Activated T-cell treated with anti-CD3 and anti-CD28 coated beads, Interleukin-2, amount 50 U/mL, for 24 hours (primary cell): ENCODE measurements around the gene TBC1D1.

Experiments
- DNase-seq: peaks from one replicate; pipeline ENCODE4 v3.0.0-alpha.2; 2020
- H3K27ac Mint-ChIP-seq: 2 replicates; pipeline ENCODE4 v1.8.0; 2020; ENCODE audit warnings: mild to moderate bottlenecking, mixed read lengths
- H3K27me3 Mint-ChIP-seq: 2 replicates; pipeline ENCODE4 v1.8.0; 2020; ENCODE audit warnings: mixed read lengths
- H3K36me3 Mint-ChIP-seq: 2 replicates; pipeline ENCODE4 v1.8.0; 2020; ENCODE audit warnings: low read depth, mixed read lengths
- H3K4me1 Mint-ChIP-seq: 2 replicates; pipeline ENCODE4 v1.8.0; 2020; ENCODE audit warnings: low read depth, mixed read lengths
- H3K4me3 Mint-ChIP-seq: 2 replicates; pipeline ENCODE4 v1.8.0; 2020; ENCODE audit warnings: mild to moderate bottlenecking, moderate library complexity, mixed read lengths
- H3K9me3 Mint-ChIP-seq: 2 replicates; pipeline ENCODE4 v1.8.0; 2020; ENCODE audit warnings: mixed read lengths

Gene TBC1D1

GRCh38 chr4:37890801-37891259, at the start of gene TBC1D1:
Gene TBC1D1 (plus strand): TSS chr4:37891084. CDS start chr4:37902096, 11,012 bp downstream.
- DNase-seq: peak; percentile 76

GRCh38 chr4:37844204-37844603, 46.7 kb upstream of the TBC1D1 start:
- H3K4me1 Mint-ChIP-seq: no peaks in the 10 kb centered on the region
- peaks cover 87% of the 10 kb centered on the region for H3K36me3 Mint-ChIP-seq
- DNase-seq: no peak
- no peaks in the 10 kb centered on the region for H3K9me3 Mint-ChIP-seq
- H3K27me3 Mint-ChIP-seq: no peaks in the 10 kb centered on the region
- no peak overlapping the region for H3K27ac Mint-ChIP-seq
- no peak overlapping the region for H3K4me3 Mint-ChIP-seq

More at GRCh38 chr4:37890801-37891259, at the start of gene TBC1D1:
- peak within 1 kb of the TSS; percentile 85 for H3K4me3 Mint-ChIP-seq
- H3K27ac Mint-ChIP-seq: peak within 1 kb of the TSS; percentile 95
- peaks cover 53% of the 10 kb centered on the region for H3K4me1 Mint-ChIP-seq
- H3K9me3 Mint-ChIP-seq: no peaks in the 10 kb centered on the region
- H3K36me3 Mint-ChIP-seq: peaks cover 9% of the 10 kb centered on the region
- peaks cover 11% of the 10 kb centered on the region for H3K27me3 Mint-ChIP-seq

GRCh38 chr4:37845201-37845600, 45.7 kb upstream of the TBC1D1 start:
- H3K27me3 Mint-ChIP-seq: no peaks in the 10 kb centered on the region
- peaks cover 84% of the 10 kb centered on the region for H3K36me3 Mint-ChIP-seq
- no peak for DNase-seq
- H3K4me3 Mint-ChIP-seq: no peak overlapping the region
- no peaks in the 10 kb centered on the region for H3K4me1 Mint-ChIP-seq
- H3K9me3 Mint-ChIP-seq: no peaks in the 10 kb centered on the region
- H3K27ac Mint-ChIP-seq: no peak overlapping the region

- H3K27me3 Mint-ChIP-seq: no peaks in the 10 kb centered on the region
- DNase-seq: no peak
- no peak overlapping the region for H3K4me3 Mint-ChIP-seq
- H3K36me3 Mint-ChIP-seq: peaks cover 85% of the 10 kb centered on the region
- H3K27ac Mint-ChIP-seq: no peak overlapping the region
- no peaks in the 10 kb centered on the region for H3K4me1 Mint-ChIP-seq
- H3K9me3 Mint-ChIP-seq: no peaks in the 10 kb centered on the region
These were observed 43.5 kb upstream of the TBC1D1 start for GRCh38 chr4:37847311-37847884.

- no peak overlapping the region for H3K27ac Mint-ChIP-seq
- H3K27me3 Mint-ChIP-seq: no peaks in the 10 kb centered on the region
- DNase-seq: no peak
- H3K4me1 Mint-ChIP-seq: no peaks in the 10 kb centered on the region
- no peak overlapping the region for H3K4me3 Mint-ChIP-seq
- no peaks in the 10 kb centered on the region for H3K9me3 Mint-ChIP-seq
- H3K36me3 Mint-ChIP-seq: peaks cover 80% of the 10 kb centered on the region
These were observed 38.5 kb upstream of the TBC1D1 start for GRCh38 chr4:37852376-37852775.

- H3K9me3 Mint-ChIP-seq: no peaks in the 10 kb centered on the region
- no peak overlapping the region for H3K4me3 Mint-ChIP-seq
- no peaks in the 10 kb centered on the region for H3K4me1 Mint-ChIP-seq
- no peak overlapping the region for H3K27ac Mint-ChIP-seq
- no peak for DNase-seq
- H3K36me3 Mint-ChIP-seq: peaks cover 82% of the 10 kb centered on the region
- no peaks in the 10 kb centered on the region for H3K27me3 Mint-ChIP-seq
These were observed 32.8 kb upstream of the TBC1D1 start for GRCh38 chr4:37858112-37858511.

GRCh38 chr4:37858872-37859271, 32.0 kb upstream of the TBC1D1 start:
- no peaks in the 10 kb centered on the region for H3K9me3 Mint-ChIP-seq
- DNase-seq: no peak
- H3K27ac Mint-ChIP-seq: no peak overlapping the region
- H3K36me3 Mint-ChIP-seq: peaks cover 82% of the 10 kb centered on the region
- no peaks in the 10 kb centered on the region for H3K27me3 Mint-ChIP-seq
- no peaks in the 10 kb centered on the region for H3K4me1 Mint-ChIP-seq
- no peak overlapping the region for H3K4me3 Mint-ChIP-seq

- H3K27me3 Mint-ChIP-seq: no peaks in the 10 kb centered on the region
- no peaks in the 10 kb centered on the region for H3K9me3 Mint-ChIP-seq
- H3K4me3 Mint-ChIP-seq: no peak overlapping the region
- H3K27ac Mint-ChIP-seq: no peak overlapping the region
- no peaks in the 10 kb centered on the region for H3K4me1 Mint-ChIP-seq
- DNase-seq: no peak
- H3K36me3 Mint-ChIP-seq: peaks cover 85% of the 10 kb centered on the region
These were observed 30.6 kb upstream of the TBC1D1 start for GRCh38 chr4:37860266-37860665.

GRCh38 chr4:37862961-37863360, 27.9 kb upstream of the TBC1D1 start:
- Mint-ChIP-seq H3K27me3 (no peaks in the 10 kb centered on the region), H3K9me3 (no peaks in the 10 kb centered on the region), H3K4me1 (no peaks in the 10 kb centered on the region), H3K36me3 (peaks cover 84% of the 10 kb centered on the region), H3K27ac (no peak overlapping the region), H3K4me3 (no peak overlapping the region)
- no peak for DNase-seq

- peaks cover 84% of the 10 kb centered on the region for H3K36me3 Mint-ChIP-seq
- H3K4me3 Mint-ChIP-seq: no peak overlapping the region
- no peaks in the 10 kb centered on the region for H3K4me1 Mint-ChIP-seq
- no peak overlapping the region for H3K27ac Mint-ChIP-seq
- no peaks in the 10 kb centered on the region for H3K9me3 Mint-ChIP-seq
- no peak for DNase-seq
- H3K27me3 Mint-ChIP-seq: no peaks in the 10 kb centered on the region
These were observed 26.1 kb upstream of the TBC1D1 start for GRCh38 chr4:37864786-37865185.

GRCh38 chr4:37865450-37865849, 25.4 kb upstream of the TBC1D1 start:
- no peak overlapping the region for H3K4me3 Mint-ChIP-seq
- H3K9me3 Mint-ChIP-seq: no peaks in the 10 kb centered on the region
- no peak for DNase-seq
- peaks cover 85% of the 10 kb centered on the region for H3K36me3 Mint-ChIP-seq
- H3K4me1 Mint-ChIP-seq: no peaks in the 10 kb centered on the region
- H3K27me3 Mint-ChIP-seq: no peaks in the 10 kb centered on the region
- H3K27ac Mint-ChIP-seq: no peak overlapping the region

GRCh38 chr4:37867102-37867501, 23.8 kb upstream of the TBC1D1 start:
- no peak overlapping the region for H3K27ac Mint-ChIP-seq
- no peaks in the 10 kb centered on the region for H3K27me3 Mint-ChIP-seq
- H3K4me1 Mint-ChIP-seq: peaks cover 7% of the 10 kb centered on the region
- H3K36me3 Mint-ChIP-seq: peaks cover 81% of the 10 kb centered on the region
- no peak for DNase-seq
- H3K9me3 Mint-ChIP-seq: no peaks in the 10 kb centered on the region
- no peak overlapping the region for H3K4me3 Mint-ChIP-seq

- Mint-ChIP-seq H3K27me3 (no peaks in the 10 kb centered on the region), H3K4me1 (peaks cover 17% of the 10 kb centered on the region), H3K36me3 (peaks cover 73% of the 10 kb centered on the region), H3K4me3 (no peak overlapping the region), H3K9me3 (no peaks in the 10 kb centered on the region), H3K27ac (no peak overlapping the region)
- no peak for DNase-seq
These were observed 22.6 kb upstream of the TBC1D1 start for GRCh38 chr4:37868238-37868637.

GRCh38 chr4:37872310-37872988, 18.4 kb upstream of the TBC1D1 start:
- Mint-ChIP-seq H3K27me3 (no peaks in the 10 kb centered on the region), H3K27ac (no peak overlapping the region), H3K4me1 (peaks cover 23% of the 10 kb centered on the region)

GRCh38 chr4:37873386-37873785, 17.5 kb upstream of the TBC1D1 start:
- Mint-ChIP-seq H3K27ac (no peak overlapping the region), H3K9me3 (no peaks in the 10 kb centered on the region), H3K27me3 (no peaks in the 10 kb centered on the region), H3K36me3 (peaks cover 34% of the 10 kb centered on the region), H3K4me1 (peaks cover 23% of the 10 kb centered on the region), H3K4me3 (no peak overlapping the region)
- DNase-seq: no peak

More at GRCh38 chr4:37872310-37872988, 18.4 kb upstream of the TBC1D1 start:
- peaks cover 43% of the 10 kb centered on the region for H3K36me3 Mint-ChIP-seq
- no peaks in the 10 kb centered on the region for H3K9me3 Mint-ChIP-seq
- no peak overlapping the region for H3K4me3 Mint-ChIP-seq
- DNase-seq: no peak
